M059J (cell line): ENCODE data around the gene ARHGEF28. TPM values are rescaled to one million over a fixed set of nuclear protein-coding genes. Genes with fewer than 3 reads are reported as not detected.

Experiments used
- DNase-seq: peaks from one replicate; pipeline ENCODE4 v3.0.0-alpha.2; 2012; ENCODE audit warnings: low read depth
- total RNA-seq: library from RNA; depleted of rRNA; stranded (reverse); fragments of >200 nt; shearing (Covaris generic); gene quantifications from 2 replicates; pipeline ENCODE4 v1.2.3, GENCODE V29; 2014

ARHGEF28 gene
- total RNA-seq, 1 experiment from 2014 or later: 12.0 TPM

DNA sequence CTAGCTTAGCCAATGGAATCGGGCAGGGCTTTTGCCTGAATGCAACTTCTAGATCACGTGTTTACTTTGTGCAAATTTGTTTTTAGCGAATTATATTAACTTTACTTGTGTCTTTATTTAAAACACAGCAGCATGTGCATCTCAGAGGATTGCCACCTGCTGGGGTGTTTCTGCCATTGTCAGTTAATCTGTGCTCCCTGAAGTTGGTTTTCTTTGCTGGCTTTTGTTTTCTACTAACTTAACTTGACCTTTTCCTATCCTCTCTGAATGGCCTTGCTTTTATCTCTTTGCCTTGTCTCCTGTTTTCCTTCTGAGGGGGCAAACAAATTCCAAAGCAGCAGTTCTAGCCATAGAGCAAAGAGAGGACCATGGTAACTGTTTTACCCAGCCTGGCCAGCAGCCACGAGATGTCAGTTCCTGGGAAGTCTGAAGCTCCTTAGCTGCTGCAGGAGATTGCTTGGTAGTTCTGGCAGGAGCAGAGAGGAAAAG is 67.6 kb downstream of the ARHGEF28 start:
- peak; percentile 39 for DNase-seq

DNA sequence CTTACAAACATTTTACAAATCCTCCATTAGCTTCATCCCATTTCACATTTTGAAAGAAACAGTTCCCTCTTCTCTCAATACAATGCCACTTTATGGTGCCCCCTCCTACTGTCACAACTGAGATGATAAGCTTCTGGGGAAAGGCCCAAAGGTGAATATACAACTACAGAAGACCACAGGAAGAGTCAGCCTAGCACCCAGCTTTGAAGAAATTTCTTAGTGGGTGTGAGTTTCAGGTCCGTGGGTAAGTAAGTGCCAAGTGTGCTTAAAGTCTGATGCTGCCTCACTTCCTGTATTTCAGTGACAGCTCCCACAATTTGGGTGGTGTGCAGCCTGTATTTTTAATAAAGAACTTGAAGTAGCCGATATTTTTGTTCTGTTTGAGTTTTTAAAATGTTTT is 68.1 kb downstream of the ARHGEF28 start:
- no peak for DNase-seq

DNA sequence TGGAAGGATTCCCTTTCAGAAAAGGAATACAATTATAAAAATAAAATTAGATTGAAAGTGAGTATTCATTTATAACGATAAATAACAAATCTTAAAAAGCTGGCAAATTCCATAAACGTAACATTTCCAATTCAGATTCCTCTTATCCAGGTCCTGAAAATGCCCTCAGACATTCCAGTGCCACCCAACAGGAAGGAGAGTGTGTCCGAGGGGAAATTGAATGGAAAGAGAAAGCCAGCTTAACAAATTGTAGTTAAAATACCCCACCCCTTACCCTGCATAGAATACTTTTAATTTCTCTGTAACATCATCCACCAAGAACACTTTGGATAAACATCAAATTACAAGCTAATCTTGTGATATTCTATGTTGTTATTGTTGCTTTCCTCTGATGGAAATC is 72.0 kb downstream of the ARHGEF28 start:
- no peak for DNase-seq

DNA sequence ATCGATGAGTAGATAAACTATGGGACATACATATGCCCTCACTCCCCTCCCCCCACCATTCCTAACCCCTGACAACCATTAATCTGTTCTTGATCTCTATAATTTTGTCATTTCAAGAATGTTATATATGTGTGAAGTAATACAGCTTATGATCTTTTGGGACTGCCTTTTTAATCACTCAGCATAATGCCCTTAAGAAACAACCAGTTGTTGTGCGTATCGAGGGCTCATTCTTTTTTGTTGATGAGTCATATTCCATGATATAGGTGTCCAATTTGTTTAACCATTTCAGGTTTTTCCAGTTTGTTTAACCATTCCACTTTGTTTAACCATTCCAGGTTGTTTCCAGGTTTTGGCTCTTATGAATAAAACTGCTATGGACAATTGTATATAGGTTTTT is 75.6 kb downstream of the ARHGEF28 start:
- no peak for DNase-seq

DNA sequence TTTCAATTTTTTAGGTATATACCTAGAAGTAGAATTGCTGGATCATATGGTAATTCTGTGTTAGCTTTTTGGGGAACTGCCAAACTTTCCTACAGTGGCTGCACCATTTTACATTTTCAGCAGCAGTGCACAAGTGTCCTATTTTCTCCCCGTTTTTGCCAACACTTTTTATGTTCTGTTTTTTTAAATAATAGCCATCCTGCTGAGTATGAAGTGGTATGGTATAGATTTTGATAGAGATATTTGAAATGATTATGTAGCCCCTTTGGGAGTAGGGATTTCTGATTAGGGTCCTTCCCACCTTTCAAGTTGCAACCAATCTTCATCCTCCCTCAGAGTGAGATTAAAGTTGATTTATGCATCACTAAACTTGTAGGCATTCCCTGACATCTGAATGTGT is 76.5 kb downstream of the ARHGEF28 start:
- no peak for DNase-seq

DNA sequence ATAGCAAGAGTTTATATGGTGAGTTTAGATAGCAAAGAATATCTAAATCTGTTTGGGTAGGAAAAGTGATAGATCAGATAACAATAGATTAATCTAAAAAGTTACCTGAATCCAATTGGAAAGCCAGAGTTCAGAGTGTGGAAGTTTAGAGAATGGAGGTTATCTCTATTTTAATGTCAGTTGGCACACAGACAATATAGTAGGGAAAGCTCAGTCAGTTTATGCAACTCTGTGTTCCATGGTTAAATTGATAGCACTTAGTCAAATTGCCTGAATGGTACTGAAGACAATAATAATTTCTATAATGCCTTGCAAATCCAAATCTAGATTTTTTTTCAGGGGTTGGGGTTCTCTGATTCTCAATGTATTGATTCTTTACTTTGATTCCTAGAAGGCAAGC is 77.0 kb downstream of the ARHGEF28 start:
- no peak for DNase-seq

DNA sequence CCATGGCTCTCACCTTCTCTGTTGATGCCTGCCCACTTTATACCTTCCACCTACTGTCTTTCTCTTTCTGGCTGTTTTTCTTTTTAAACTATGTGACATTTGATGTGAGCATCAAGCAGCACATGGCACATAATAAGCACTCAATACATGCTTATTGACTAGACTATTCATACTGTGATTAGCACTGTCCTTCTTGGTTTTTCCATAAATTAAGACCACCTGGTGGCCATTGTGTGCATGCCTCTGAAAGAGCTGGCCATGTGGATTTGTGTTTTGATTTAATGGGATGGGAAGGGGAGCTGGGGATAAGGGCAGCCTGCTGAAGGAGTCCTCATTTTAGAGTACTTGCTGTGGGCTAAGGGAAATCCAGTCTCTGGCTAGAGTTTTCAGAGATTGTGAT is 79.4 kb downstream of the ARHGEF28 start:
- no peak for DNase-seq

DNA sequence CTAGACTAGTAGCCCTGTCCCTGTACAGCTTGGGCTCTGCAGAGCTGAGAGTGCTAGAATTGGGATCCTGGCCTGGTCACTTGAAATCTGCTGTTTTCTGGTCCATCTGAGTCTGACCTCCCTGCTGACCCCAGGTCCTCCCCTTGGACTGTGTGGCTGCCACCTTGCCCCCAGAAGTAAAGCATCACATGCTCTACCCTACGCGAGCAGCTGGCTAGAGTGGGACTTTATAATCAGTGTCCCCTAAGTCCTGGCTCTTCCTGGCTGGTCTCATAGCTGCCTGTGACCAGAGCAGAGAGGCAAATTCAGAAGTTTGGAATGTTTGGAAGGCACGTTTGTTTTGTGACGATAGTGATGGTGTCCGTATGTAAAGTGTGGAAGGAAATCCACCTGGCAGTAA is 81.0 kb downstream of the ARHGEF28 start:
- DNase-seq: peak; percentile 49

DNA sequence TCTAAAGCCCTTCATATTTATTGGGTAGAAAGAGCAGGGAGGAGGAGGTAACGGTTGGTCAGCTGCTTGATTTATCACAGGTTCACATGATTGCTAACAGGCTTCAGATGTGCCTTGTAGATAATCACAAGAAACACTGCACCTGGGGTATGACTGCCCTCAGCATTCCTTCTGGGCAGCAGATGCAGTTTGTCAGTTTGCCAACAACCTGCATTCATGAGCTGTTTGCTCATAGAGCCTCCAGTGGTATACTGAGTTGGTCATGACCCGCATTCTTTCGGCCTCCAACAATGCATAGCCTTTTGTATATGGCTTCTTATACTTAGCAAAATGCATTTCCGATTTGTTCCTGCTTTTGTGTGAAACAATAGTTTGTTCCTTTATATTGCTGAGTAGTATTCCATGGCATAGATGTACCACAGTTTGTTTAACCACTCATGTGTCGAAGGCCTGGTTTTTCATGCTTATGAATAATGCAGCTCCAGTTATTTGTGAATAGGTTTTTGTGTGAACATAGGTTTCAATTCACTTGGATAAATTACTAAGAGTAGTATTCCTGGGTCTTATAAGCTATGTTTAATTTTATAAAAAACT is 83.6 kb downstream of the ARHGEF28 start:
- peak; percentile 67 for DNase-seq

DNA sequence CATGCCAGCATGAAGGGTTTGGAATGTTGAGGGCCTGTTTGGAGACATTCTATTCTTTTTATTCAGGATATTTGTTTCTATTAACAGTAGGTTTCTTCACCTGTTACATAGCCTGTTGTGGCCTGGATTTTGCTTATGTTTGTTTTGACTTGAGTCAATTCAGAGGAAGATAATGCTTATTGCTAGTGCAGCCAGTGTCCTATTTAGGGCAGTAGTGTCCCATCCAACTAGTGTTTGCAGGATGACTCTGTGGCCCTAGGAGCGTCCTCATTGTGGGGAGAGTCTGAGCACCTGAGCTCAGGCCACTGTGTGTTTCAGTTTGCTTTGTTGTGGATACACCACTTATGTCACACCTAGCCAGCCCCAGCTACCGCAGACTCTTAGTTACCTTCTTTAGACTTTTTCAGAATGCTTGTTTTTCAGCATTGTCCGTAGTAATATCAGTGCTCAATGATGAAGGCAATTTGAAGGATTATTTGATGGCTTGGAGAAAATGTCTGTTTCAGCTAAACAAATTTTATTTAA is 90.3 kb downstream of the ARHGEF28 start:
- DNase-seq: no peak

DNA sequence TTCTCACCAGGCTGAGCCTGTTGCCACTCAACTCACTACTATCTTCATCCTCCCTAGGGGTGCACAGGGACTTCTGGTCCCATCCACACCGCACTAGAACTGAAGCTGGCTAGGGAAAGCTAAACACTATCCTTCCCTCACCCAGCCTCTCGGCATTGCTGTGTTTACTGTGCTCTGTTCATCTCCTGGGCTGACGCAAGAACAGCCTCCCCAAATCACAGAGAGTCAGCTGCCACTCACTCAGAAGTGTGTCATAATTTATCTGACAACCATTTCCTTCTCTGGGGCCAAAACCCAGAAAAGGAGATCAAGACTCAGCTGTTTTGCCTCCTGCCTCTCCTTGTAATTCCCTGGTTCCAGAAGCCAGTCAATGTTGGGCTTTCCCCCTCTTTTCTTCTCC is 92.8 kb downstream of the ARHGEF28 start:
- DNase-seq: no peak

DNA sequence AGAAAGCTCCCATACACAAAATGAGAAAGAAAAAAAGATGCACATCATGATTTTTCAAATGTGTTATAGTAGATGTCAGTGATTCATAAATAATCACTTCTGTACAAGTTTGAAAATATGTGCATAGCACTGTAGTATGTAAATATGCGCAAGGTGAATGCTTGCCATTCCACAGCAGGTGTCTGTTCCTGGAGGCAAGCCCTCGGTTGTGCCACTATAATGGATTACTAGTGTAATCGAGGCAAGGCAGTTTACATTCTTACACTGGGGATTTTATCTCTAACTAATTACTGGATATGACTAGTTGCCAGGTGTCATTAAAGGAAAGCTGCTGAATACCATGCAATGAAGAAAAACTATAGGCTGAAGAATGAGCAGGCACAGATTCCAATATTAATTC is 93.6 kb downstream of the ARHGEF28 start:
- DNase-seq: no peak

DNA sequence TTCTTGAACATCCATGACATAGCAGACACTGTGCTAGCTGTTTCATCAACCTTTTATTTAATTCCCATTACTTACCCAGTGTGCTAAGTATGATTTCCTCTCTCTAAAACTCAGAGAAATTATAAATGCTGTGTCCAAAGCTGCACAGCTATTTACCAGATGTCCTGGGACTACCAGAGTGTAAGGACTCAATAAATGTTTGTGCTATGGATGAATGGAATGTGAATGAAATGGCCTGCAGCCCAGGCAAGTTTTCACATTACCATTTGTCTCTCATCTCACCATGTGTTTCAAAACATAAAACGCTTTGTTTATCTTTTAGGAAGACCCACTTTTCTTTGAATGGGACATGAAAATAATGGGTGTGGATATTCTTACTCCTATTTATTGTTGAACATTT is 96.2 kb downstream of the ARHGEF28 start:
- no peak for DNase-seq

DNA sequence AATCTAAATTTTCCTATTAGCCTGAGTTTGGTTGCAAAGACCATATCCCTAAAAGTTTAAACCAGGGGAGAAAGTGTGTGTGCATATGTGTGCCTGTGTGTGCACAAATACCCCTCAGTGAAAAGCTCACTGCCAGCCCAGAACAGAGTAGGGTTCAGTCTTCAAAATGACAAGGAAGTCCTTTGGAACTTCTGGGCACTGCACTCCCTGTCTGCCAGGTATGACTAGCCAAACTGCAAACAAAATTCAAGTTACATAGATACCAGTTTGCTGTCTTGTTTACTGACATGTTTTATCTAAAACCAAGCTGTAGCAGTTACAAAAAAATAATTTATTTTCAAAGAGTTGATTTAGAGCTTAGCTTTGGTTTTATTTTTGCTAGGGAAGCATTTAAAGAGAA is 100.1 kb downstream of the ARHGEF28 start:
- no peak for DNase-seq

DNA sequence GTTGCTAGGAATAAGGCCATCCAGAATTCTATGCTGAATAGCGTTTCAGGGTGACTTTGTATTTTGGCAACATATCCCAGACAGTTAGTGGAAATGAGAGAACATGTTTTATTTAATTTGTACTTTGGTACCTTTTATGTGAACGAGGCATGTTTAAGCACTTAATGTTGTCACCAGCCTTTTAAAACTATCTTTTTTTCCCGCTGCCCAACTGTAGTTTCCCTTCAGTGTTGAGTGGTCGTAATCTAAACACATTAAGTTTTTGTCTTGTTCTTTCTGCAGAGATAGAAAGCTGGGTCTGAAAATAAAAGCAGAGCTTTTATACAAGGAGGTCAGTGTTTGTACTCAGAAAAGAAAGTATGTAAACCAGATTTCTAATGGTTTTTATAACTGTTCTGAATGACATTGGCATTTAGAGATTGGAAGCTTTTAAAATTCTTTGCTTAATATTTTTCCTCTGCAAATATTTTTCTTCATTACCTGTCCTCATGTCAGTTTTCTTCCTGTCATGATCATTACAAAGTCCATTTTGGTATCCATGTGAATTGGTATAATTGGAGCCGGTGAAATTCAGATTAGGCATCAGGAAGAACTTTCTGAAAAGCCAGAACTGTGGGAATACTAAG is 100.7 kb downstream of the ARHGEF28 start:
- DNase-seq: no peak

DNA sequence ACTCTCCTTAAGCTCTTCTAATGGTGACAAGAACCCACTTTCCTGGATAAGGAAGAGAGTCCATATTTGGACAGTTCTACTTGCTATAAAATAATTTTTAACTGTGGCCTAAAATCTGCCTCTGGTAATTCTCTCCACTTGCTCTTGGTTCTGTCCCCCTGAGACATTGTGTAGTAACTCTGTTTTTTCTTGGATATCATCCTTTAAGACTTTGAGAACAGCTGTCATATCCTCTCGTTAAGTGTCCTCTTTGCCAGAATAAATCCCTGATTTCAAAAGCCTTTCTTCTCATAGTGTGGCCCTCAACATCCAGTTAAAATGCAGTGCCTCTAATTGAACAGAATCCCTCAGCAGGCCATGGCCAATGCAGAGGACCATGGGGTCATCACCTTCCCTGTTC is 101.5 kb downstream of the ARHGEF28 start:
- DNase-seq: no peak

DNA sequence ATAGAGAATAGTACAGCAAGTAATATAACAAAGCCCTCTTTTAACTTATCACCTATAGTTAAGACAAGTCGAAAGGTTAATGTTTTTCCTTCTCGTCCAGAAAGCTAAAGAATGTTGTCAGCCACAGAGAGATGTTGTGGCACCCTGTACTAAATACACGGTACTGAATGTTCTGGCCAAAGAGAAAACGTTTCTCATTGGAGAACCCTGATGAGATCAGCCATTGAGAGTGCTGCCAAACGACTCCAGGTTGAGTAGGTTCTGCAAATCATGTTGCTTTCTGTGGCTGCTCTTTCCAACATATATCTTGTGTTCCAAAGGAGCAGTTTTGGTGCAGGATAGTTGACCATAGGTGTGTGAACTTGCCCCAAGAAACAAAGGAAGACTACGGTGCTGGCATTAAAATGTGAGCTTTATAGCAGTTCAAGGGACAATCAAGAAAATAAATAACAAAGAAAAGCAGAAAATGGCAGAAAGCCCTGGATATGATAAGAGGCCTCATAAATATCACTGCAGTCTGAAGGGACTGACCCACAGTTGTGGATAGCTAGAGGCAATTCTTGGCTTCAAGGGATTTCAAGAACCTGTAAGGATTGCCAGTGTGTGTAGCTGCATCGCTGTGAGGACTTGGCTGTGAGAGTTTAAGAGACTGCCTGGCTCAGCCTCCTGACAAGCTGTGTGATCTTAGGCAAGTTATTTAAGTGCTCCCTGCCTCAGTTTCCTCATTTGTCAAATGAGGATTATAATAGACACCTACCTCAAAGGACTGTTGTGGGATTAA is 102.7 kb downstream of the ARHGEF28 start:
- DNase-seq: no peak

DNA sequence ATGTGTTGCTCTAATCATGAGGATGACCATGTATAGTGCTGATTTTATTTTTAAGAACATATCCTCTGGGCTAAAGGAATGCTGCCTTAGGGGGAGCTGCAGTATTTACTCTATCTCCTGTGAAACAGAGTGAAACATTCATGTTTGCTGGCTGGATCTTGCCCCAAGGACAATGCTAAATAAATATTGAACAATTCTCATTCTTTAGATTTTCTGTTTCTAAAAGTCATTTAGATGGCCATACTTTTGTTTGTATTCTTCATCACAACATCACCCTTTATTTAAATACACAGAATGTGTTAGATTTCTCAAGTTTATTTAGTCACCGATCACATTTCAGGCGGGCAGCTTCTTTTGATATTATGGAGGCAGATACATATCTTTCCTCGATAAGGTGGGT is 103.3 kb downstream of the ARHGEF28 start:
- peak; percentile 30 for DNase-seq

DNA sequence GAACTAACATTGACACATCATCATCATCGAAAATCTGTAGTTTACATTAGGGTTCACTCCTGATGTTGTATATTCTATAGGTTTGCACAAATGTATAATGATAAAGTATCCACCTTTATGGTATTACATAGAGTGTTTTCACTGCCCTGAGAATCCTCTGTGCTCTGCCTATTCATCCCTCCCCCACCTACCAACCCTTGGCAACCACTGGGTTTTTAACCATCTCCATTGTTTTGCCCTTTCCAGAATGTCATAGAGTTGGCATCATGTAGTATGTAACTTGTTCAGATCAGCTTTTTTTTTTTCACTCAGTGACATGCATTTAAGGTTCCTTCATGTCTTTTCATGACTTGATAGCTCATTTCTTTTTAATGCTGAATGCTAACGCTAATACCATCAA is 106.0 kb downstream of the ARHGEF28 start:
- no peak for DNase-seq

DNA sequence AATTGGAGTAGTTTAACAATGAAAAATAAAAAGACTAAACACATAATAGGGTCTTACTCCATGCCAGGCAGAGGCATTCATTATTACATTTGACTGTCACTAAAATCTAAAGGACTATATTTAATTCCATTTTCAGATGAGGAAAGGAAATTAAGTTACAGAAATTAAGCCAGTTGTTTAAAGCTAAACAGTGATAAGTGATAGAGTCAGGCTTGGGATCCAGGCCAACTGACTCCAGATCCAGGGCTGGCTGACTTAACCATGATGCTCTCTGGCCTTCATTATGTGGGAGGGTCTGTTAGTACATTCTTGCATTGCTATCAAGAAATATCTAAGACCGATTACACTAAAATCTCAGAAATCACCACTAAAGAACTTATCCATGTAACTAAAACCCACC is 107.2 kb downstream of the ARHGEF28 start:
- DNase-seq: no peak

DNA sequence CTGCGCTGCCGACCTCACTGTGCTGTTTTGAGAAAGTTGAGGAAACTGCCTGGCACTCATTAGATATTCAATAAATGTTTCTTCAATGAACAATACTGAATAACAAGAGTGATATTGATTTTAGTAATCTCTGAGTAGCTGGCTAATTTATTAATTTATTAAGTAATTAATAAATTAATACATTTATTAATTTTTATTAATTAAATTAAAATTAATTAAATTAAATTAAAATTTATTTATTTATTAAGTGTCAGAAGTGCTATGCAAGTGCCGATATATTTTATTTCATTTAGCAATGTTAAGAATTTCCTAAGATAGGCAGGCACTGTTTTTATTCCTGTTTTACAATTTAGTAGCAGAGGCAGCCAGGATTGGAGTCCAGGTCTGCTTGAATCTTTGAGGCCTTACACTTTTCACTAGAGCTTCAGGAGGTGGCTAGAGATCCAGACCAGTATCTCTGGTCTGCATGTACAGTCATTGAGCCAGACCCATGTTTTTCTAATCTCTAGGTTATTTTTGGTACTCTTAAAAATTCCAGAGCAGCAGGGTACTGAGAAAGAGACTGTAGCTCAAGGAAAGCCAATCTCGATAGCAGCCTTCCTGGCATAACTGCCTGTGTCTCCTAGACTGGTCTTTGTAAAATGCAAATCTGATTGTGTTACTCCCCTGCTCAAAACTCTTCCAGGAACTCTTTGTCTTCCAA is 109.2 kb downstream of the ARHGEF28 start:
- no peak for DNase-seq

DNA sequence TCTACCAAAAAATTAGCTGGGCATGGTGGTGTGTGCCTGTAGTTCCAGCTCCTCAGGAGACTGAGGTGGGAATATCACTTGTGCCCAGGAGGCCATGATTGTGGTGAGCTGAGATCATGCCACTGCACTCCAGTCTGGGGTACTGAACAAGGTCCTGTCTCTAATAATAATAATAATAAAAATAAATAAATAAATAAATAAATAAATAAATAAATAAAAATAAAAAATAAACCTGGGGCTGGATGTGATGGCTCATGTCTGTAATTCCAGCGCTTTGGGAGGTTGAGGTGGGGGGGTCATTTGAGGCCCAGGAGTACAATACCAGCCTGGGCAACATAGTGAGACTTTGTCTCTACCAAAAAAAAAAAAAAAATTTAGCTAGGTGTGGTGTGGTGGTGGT is 113.7 kb downstream of the ARHGEF28 start:
- no peak for DNase-seq
